Breast epithelium (tissue), 3 donors: Measurements from ENCODE around the gene TSHZ3.

Experiments used
- CTCF ChIP-seq, 3 donors: fragments of 450-650 bp; IDR thresholded peaks; one replicate each; pipeline ENCODE4 v1.5.1; 2016 to 2017; ENCODE audit warnings: antibody characterized with exemption in 3 of 3, mild to moderate bottlenecking in 3 of 3, moderate library complexity in 3 of 3
- POLR2A ChIP-seq: fragments of 450-650 bp; IDR thresholded peaks from one replicate; pipeline ENCODE4 v1.6.1; 2016; ENCODE audit warnings: antibody characterized with exemption, mild to moderate bottlenecking, moderate library complexity

- no peak for TF ChIP-seq POLR2A
- TF ChIP-seq CTCF (IDR thresholded peaks at IDR 0.05) = no peak
Observed at GRCh38 chr19:31276831-31277230, 72.4 kb downstream of the TSHZ3 start.
